ENCODE data around the gene NOL3. TPM values are rescaled to one million over a fixed set of nuclear protein-coding genes. Genes with fewer than 3 reads are reported as not detected.

NOL3 gene
- total RNA-seq, 2 donors from 2014 or later = 11.6 TPM

GRCh38 chr16:67187175-67187890 is 17.0 kb downstream of the NOL3 start:
- no peak for TF ChIP-seq CTCF (conservative IDR thresholded peaks at IDR 0.05)
- Mint-ChIP-seq H3K36me3 (ENCODE audit: low read depth) (no peaks in the 10 kb centered on the region), H3K4me3 (no peak overlapping the region), H3K9me3 (no peaks in the 10 kb centered on the region), H3K27ac (no peak overlapping the region), H3K27me3 (ENCODE audit: insufficient read depth) (peaks cover 23% of the 10 kb centered on the region), H3K4me1 (peaks cover 14% of the 10 kb centered on the region)
- Histone ChIP-seq H3K27ac (ENCODE audit: low read depth, low read length) (no peak overlapping the region), H3K9me3 (ENCODE audit: control insufficient read depth, low read length) (no peaks in the 10 kb centered on the region), H3K4me3 (ENCODE audit: low read length) (no peak overlapping the region), H3K9ac (ENCODE audit: extremely low read depth, low read length, poor library complexity, severe bottlenecking) (no peak overlapping the region), H3K4me1 (ENCODE audit: control insufficient read depth, insufficient read depth, low read length) (peaks cover 8% of the 10 kb centered on the region), H3K36me3 (ENCODE audit: control insufficient read depth, insufficient read depth, low read length) (no peaks in the 10 kb centered on the region), H3K27me3 (ENCODE audit: control insufficient read depth, insufficient read depth, low read length, poor library complexity, severe bottlenecking) (peaks cover 21% of the 10 kb centered on the region)
- DNase-seq = no peak
- 92 to 93% methylated on average over 23 to 26 of the region's 26 CpGs for WGBS, 2 experiments (ENCODE audit: insufficient coverage in 1 of 2, insufficient read length in 1 of 2)

GRCh38 chr16:67188323-67188722 is 18.0 kb downstream of the NOL3 start:
- H3K27me3 Mint-ChIP-seq (ENCODE audit: insufficient read depth) = peaks cover 23% of the 10 kb centered on the region
- WGBS, 2 experiments (ENCODE audit: insufficient coverage in 1 of 2, insufficient read length in 1 of 2) = 89 to 90% methylated on average over 4 of the region's 4 CpGs
- H3K4me1 Mint-ChIP-seq = peaks cover 20% of the 10 kb centered on the region
- H3K4me3 Mint-ChIP-seq = no peak overlapping the region
- peaks cover 3% of the 10 kb centered on the region for H3K36me3 ChIP-seq (ENCODE audit: control insufficient read depth, insufficient read depth, low read length)
- no peak overlapping the region for H3K4me3 ChIP-seq (ENCODE audit: low read length)
- peaks cover 11% of the 10 kb centered on the region for H3K4me1 ChIP-seq (ENCODE audit: control insufficient read depth, insufficient read depth, low read length)
- no peaks in the 10 kb centered on the region for H3K9me3 ChIP-seq (ENCODE audit: control insufficient read depth, low read length)
- no peak overlapping the region for H3K27ac ChIP-seq (ENCODE audit: low read depth, low read length)
- DNase-seq = no peak
- H3K9me3 Mint-ChIP-seq = no peaks in the 10 kb centered on the region
- peaks cover 21% of the 10 kb centered on the region for H3K27me3 ChIP-seq (ENCODE audit: control insufficient read depth, insufficient read depth, low read length, poor library complexity, severe bottlenecking)
- no peak for TF ChIP-seq CTCF (conservative IDR thresholded peaks at IDR 0.05)
- no peak overlapping the region for H3K9ac ChIP-seq (ENCODE audit: extremely low read depth, low read length, poor library complexity, severe bottlenecking)
- no peak overlapping the region for H3K27ac Mint-ChIP-seq
- H3K36me3 Mint-ChIP-seq (ENCODE audit: low read depth) = peaks cover 4% of the 10 kb centered on the region

GRCh38 chr16:67188798-67189197 is 18.5 kb downstream of the NOL3 start:
- H3K9me3 ChIP-seq (ENCODE audit: control insufficient read depth, low read length) = no peaks in the 10 kb centered on the region
- Mint-ChIP-seq H3K9me3 (no peaks in the 10 kb centered on the region), H3K4me3 (no peak overlapping the region), H3K4me1 (peaks cover 20% of the 10 kb centered on the region), H3K36me3 (ENCODE audit: low read depth) (peaks cover 9% of the 10 kb centered on the region), H3K27ac (no peak overlapping the region), H3K27me3 (ENCODE audit: insufficient read depth) (peaks cover 23% of the 10 kb centered on the region)
- peaks cover 8% of the 10 kb centered on the region for H3K36me3 ChIP-seq (ENCODE audit: control insufficient read depth, insufficient read depth, low read length)
- H3K4me1 ChIP-seq (ENCODE audit: control insufficient read depth, insufficient read depth, low read length) = peaks cover 12% of the 10 kb centered on the region
- H3K27me3 ChIP-seq (ENCODE audit: control insufficient read depth, insufficient read depth, low read length, poor library complexity, severe bottlenecking) = peaks cover 21% of the 10 kb centered on the region
- no peak for TF ChIP-seq CTCF (conservative IDR thresholded peaks at IDR 0.05)
- no peak for DNase-seq
- no peak overlapping the region for H3K4me3 ChIP-seq (ENCODE audit: low read length)
- no peak overlapping the region for H3K9ac ChIP-seq (ENCODE audit: extremely low read depth, low read length, poor library complexity, severe bottlenecking)
- WGBS, 2 experiments (ENCODE audit: insufficient coverage in 1 of 2, insufficient read length in 1 of 2) = 88 to 91% methylated on average over 5 to 15 of the region's 15 CpGs
- H3K27ac ChIP-seq (ENCODE audit: low read depth, low read length) = no peak overlapping the region
